ENCODE data around the gene NEIL3. TPM values are rescaled to one million over a fixed set of nuclear protein-coding genes. Genes with fewer than 3 reads are reported as not detected.

The NEIL3 gene
- total and polyA plus RNA-seq, 9 of the 15 experiments (the other 6 are each of a cell fraction or from before 2014, with no cell fraction given): 2.7 to 23.3 (median 12.9) TPM

GRCh38 chr4:177356921-177357320, 47.2 kb downstream of the NEIL3 start:
- in situ Hi-C loops (cut with MboI) (no loop called here), intact Hi-C loops (cut with micrococcal nuclease) (no loop called here)
- no peak for ATAC-seq
- H3K9ac ChIP-seq (ENCODE audit: insufficient read depth in 1 of 2, low read depth in 2 of 2, low read length in 2 of 2): no peak overlapping the region
- H3K4me3 ChIP-seq: no peak overlapping the region
- H3K4me1 ChIP-seq (replicated peaks in 1 of 2; ENCODE audit: control insufficient read depth in 2 of 2, insufficient read depth in 2 of 2, low read length in 2 of 2): no peaks in the 10 kb centered on the region
- H3K27me3 ChIP-seq (ENCODE audit: control insufficient read depth in 2 of 2, insufficient read depth in 2 of 2, low read length in 2 of 2): no peaks in the 10 kb centered on the region
- ChIA-PET CTCF (ENCODE audit: low intra/inter-chr PET ratio) (no interaction called here), POLR2A (no interaction called here)
- H3K79me2 ChIP-seq (ENCODE audit: control insufficient read depth, insufficient read depth, low read length): no peaks in the 10 kb centered on the region
- BruUV-seq (replicated peaks): no TSS peak
- H3K9me1 ChIP-seq (ENCODE audit: control insufficient read depth, insufficient read depth, low read length): no peaks in the 10 kb centered on the region
- whole genome bisulfite sequencing (ENCODE audit: insufficient coverage, low coverage, missing lambda C conversion rate): 84% methylated on average over 7 of the region's 7 CpGs
- no peak for FAIRE-seq
- H4K20me1 ChIP-seq (replicated peaks; ENCODE audit: control insufficient read depth, insufficient read depth, low read length): no peaks in the 10 kb centered on the region
- no peak overlapping the region for H2AFZ ChIP-seq (ENCODE audit: low read depth, low read length)
- no peak overlapping the region for H3K27ac ChIP-seq (ENCODE audit: extremely low read depth, low read depth, low read length)
- peaks cover 56% of the 10 kb centered on the region; the same call in 1 of the 3 replicates for H3K36me3 ChIP-seq (ENCODE audit: control insufficient read depth, insufficient read depth, low read length)
- no peak for TF ChIP-seq PTTG1 (tag; IDR thresholded peaks at IDR 0.05; ENCODE audit: low read depth)
- no peak for TF ChIP-seq FOXK1 (CRISPR knock-in tag; IDR thresholded peaks at IDR 0.05; ENCODE audit: borderline replicate concordance)
- no peak for TF ChIP-seq ZNF586 (CRISPR knock-in tag; conservative IDR thresholded peaks at IDR 0.05)
- no peak for TF ChIP-seq ZSCAN29 (IDR thresholded peaks at IDR 0.05)
- no peak for TF ChIP-seq POLR2G (IDR thresholded peaks at IDR 0.05; ENCODE audit: low read depth, low read length)
- TF ChIP-seq, protein P1, sequence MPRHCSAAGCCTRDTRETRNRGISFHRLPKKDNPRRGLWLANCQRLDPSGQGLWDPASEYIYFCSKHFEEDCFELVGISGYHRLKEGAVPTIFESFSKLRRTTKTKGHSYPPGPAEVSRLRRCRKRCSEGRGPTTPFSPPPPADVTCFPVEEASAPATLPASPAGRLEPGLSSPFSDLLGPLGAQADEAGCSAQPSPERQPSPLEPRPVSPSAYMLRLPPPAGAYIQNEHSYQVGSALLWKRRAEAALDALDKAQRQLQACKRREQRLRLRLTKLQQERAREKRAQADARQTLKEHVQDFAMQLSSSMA (CRISPR knock-in tag; IDR thresholded peaks at IDR 0.05): no peak
- no peak for TF ChIP-seq ZNF695 (CRISPR knock-in tag; IDR thresholded peaks at IDR 0.05)
- no peak for TF ChIP-seq ZBTB1 (CRISPR knock-in tag; IDR thresholded peaks at IDR 0.05; ENCODE audit: borderline replicate concordance, low read depth)
- no peak for TF ChIP-seq ZBTB9 (CRISPR knock-in tag; IDR thresholded peaks at IDR 0.05)
- no peak for TF ChIP-seq NFIC (IDR thresholded peaks at IDR 0.05)
- TF ChIP-seq RFX1 (IDR thresholded peaks at IDR 0.05): no peak
- no peak for TF ChIP-seq CBFA2T2 (conservative IDR thresholded peaks at IDR 0.05)
- no peak for TF ChIP-seq WHSC1 (IDR thresholded peaks at IDR 0.05; ENCODE audit: low read length)
- no peak for TF ChIP-seq KLF1 (tag; IDR thresholded peaks at IDR 0.05)
- no peak for TF ChIP-seq C11orf30 (IDR thresholded peaks at IDR 0.05; ENCODE audit: low read depth)
- no peak for TF ChIP-seq TEAD4 (IDR thresholded peaks at IDR 0.05; ENCODE audit: low read length)
- TF ChIP-seq TEAD4 (CRISPR knock-in tag; IDR thresholded peaks at IDR 0.05; ENCODE audit: borderline replicate concordance): no peak
- TF ChIP-seq ZNF124 (CRISPR knock-in tag; IDR thresholded peaks at IDR 0.05): no peak
- no peak for TF ChIP-seq NR1H2 (CRISPR knock-in tag; IDR thresholded peaks at IDR 0.05)
- no peaks in the 10 kb centered on the region for H3K9me3 ChIP-seq (replicated peaks; ENCODE audit: control insufficient read depth, insufficient read depth, low read depth, low read length)
- no peak overlapping the region for H3K4me2 ChIP-seq (ENCODE audit: insufficient read depth, low read length)
- DNase-seq (ENCODE audit: extremely low read depth in 1 of 4, low spot score in 3 of 4): no peak
